Calu3 (cell line): Measurements from ENCODE around the gene DOCK10. TPM values are rescaled to one million over a fixed set of nuclear protein-coding genes. Genes with fewer than 3 reads are reported as not detected.
"Not testable (repeated sequence)": the region's sequence is repeated elsewhere in the genome, so short reads cannot be mapped to it uniquely, and the experiment has no call there.

Experiments used
- BruUV-seq: library from RNA; stranded (reverse); fragments of 400-500 nt; replicated peaks from 2 replicates; lab custom pipeline; 2021; lab: Mats Ljungman, UMichigan
- CTCF ChIA-PET: fragments of 300-600 bp; sonication (Branson Sonifier 250); formaldehyde crosslinking; loops from one replicate; lab custom pipeline; 2022; ENCODE audit warnings: antibody characterized with exemption; lab: Charles Lee
- DNase-seq: peaks from one replicate; pipeline ENCODE4 v3.0.0; 2022
- H3K27ac Mint-ChIP-seq: one replicate; pipeline ENCODE4 v1.8.0; 2022; ENCODE audit warnings: mixed read lengths; ENCODE audit not compliant: unreplicated experiment
- H3K27me3 Mint-ChIP-seq: one replicate; pipeline ENCODE4 v1.8.0; 2022; ENCODE audit warnings: mixed read lengths; ENCODE audit not compliant: unreplicated experiment
- H3K36me3 Mint-ChIP-seq: one replicate; pipeline ENCODE4 v1.8.0; 2022; ENCODE audit warnings: mild to moderate bottlenecking, moderate library complexity, mixed read lengths; ENCODE audit not compliant: insufficient read depth, unreplicated experiment
- H3K4me1 Mint-ChIP-seq: one replicate; pipeline ENCODE4 v1.8.0; 2022; ENCODE audit warnings: mild to moderate bottlenecking, low read depth, mixed read lengths; ENCODE audit not compliant: unreplicated experiment
- H3K4me3 Mint-ChIP-seq: one replicate; pipeline ENCODE4 v1.8.0; 2022; ENCODE audit warnings: mild to moderate bottlenecking, low read depth, moderate library complexity, mixed read lengths; ENCODE audit not compliant: unreplicated experiment
- H3K9me3 Mint-ChIP-seq: one replicate; pipeline ENCODE4 v1.8.0; 2022; ENCODE audit warnings: low read depth, mixed read lengths; ENCODE audit not compliant: unreplicated experiment
- CTCF ChIP-seq: fragments of 200-600 bp; IDR thresholded peaks from one replicate; pipeline ENCODE4 v1.8.0; 2022; ENCODE audit warnings: antibody characterized with exemption; ENCODE audit not compliant: unreplicated experiment
- intact Hi-C: fragments of 100-400 bp; cut with micrococcal nuclease; formaldehyde crosslinking; loops from one replicate; pipeline ENCODE4 v1.10.0; 2022; ENCODE audit not compliant: unreplicated experiment
- total RNA-seq: library from RNA; stranded (reverse); gene quantifications from 2 replicates; pipeline ENCODE4 v1.2.3, GENCODE V29; 2022

Gene DOCK10
- total RNA-seq, 1 experiment from 2014 or later: 11.9 TPM

DNA sequence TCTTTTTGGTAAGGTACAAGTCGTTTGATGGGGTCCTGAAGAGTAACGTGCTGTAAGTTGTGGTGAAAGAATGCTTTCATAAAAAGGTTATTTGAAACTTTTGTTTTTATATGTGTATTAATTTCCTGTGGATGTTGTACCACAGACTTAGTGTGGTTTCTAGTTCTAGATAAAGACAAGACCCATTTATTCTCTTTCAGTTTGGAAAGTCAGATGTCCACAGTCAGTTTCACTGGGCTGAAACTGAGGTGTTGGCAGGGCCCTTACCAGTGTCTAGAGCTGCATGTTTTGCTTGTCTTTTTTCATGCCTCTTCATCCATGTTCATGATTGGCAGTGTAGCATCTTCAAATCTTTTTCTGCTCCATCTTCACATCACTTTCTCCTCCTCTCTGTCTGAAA lies 22.1 kb upstream of the DOCK10 start:
- no peak for DNase-seq
- no TSS peak for BruUV-seq
- Mint-ChIP-seq H3K4me1 (no peaks in the 10 kb centered on the region), H3K36me3 (no peaks in the 10 kb centered on the region), H3K27me3 (no peaks in the 10 kb centered on the region), H3K4me3 (no peak overlapping the region), H3K9me3 (peaks cover 15% of the 10 kb centered on the region), H3K27ac (no peak overlapping the region)
- TF ChIP-seq CTCF: no peak
- CTCF ChIA-PET: no interaction called here
- intact Hi-C loops: no loop called here

DNA sequence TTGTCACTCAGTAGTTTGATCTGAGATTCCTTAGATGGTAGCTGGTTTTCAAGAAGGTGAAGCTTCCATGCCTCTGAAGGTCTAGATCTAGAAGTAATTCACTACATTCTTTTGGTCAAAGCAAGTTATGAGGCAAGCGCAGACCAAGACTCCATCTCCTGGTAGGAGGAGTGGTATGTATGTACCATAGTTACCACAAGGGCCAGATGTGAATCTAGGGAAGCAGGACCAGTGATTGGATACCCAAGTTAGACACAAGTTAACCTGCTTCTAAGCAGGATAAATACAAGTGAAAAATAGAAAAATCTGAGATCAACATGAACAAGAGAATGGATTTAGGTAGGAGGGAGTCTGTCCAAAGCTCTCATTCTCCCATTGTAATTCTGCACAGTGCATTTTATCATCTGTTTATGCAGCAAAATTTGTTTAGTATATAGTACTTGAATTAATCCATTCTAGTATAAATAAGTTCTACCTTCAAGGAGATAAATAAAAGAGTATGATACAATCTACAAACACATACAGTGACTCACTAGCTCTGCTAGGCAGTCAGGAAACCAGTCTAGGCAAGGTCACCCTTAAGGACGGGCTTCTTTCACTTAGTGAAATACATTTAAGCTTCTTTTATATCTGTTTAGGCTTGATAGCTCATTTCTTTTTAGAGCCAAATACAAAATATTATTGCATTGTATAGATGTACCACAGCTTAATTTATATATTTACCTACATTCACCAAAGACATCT lies 14.2 kb upstream of the DOCK10 start:
- H3K9me3 Mint-ChIP-seq: no peaks in the 10 kb centered on the region
- no peak overlapping the region for H3K27ac Mint-ChIP-seq
- no peak overlapping the region for H3K4me3 Mint-ChIP-seq
- TF ChIP-seq CTCF: no peak
- no peaks in the 10 kb centered on the region for H3K27me3 Mint-ChIP-seq
- CTCF ChIA-PET: no interaction called here
- intact Hi-C loops: no loop called here
- H3K4me1 Mint-ChIP-seq: no peaks in the 10 kb centered on the region
- no peaks in the 10 kb centered on the region for H3K36me3 Mint-ChIP-seq
- DNase-seq: no peak
- BruUV-seq: no TSS peak

DNA sequence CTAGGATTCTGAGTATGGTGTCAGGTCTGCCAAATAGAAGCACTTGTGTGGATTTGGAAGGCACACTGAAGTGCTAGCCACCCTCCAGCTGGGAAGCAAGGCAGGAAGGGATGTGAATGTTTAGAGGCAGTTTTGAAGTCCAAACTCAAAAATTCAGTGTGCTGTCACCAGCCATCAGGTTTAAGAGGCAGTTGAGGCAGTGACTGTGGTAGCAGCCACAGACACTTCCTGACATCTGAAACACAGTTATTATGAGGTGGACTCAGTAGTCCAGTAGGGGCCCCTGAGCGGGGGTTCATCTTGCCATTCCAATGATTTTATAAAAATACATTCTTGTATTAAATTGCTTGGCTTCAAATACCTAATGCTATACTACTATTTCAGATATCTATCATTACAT lies 13.4 kb upstream of the DOCK10 start:
- TF ChIP-seq CTCF: no peak
- intact Hi-C loops: no loop called here
- BruUV-seq: no TSS peak
- Mint-ChIP-seq H3K4me3 (no peak overlapping the region), H3K27me3 (no peaks in the 10 kb centered on the region), H3K36me3 (no peaks in the 10 kb centered on the region), H3K9me3 (no peaks in the 10 kb centered on the region), H3K4me1 (no peaks in the 10 kb centered on the region), H3K27ac (no peak overlapping the region)
- no peak for DNase-seq
- CTCF ChIA-PET: no interaction called here

DNA sequence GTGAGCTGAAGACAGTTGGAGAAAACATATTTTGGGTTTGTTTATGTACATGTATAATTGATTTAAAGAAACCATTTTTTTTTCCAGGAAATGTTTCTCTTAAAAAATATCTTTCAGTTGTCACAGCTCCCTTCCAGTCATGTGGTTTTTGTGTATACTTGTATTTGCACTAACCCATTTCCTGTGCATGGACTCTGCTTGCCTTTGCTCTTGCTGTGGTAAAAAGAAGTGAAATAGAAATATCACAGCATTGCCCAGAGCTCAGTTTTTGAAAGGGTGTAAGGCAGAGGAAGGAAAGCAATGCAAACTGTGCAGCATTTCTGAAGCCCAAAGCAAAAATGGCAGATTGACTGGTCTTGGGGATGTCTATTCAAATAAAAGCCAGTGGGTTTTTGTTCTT lies 10.4 kb upstream of the DOCK10 start:
- Mint-ChIP-seq H3K27ac (no peak overlapping the region), H3K27me3 (no peaks in the 10 kb centered on the region), H3K9me3 (no peaks in the 10 kb centered on the region), H3K4me1 (no peaks in the 10 kb centered on the region), H3K36me3 (no peaks in the 10 kb centered on the region), H3K4me3 (no peak overlapping the region)
- no peak for DNase-seq
- CTCF ChIA-PET: no interaction called here
- BruUV-seq: no TSS peak
- intact Hi-C loops: no loop called here
- no peak for TF ChIP-seq CTCF

DNA sequence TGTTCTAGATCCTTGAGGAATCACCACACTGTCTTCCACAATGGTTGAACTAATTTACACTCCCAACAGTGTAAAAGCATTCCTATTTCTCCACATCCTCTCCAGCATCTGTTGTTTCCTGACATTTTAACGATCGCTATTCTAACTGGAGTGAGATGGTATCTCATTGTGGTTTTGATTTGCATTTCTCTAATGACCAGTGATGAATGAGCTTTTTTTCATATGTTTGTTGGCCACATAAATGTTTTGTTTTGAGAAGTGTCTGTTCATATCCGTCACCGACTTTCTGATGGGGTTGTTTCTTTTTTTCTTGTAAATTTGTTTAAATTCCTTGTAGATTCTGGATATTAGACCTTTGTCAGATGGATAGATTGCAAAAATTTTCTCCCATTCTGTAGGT lies 5.2 kb upstream of the DOCK10 start:
- H3K4me1 Mint-ChIP-seq, intact Hi-C loops, BruUV-seq, H3K27ac Mint-ChIP-seq, DNase-seq, H3K36me3 Mint-ChIP-seq, CTCF ChIA-PET, H3K9me3 Mint-ChIP-seq, H3K4me3 Mint-ChIP-seq: not testable (repeated sequence)
- peaks cover 18% of the 10 kb centered on the region for H3K27me3 Mint-ChIP-seq
